SKM-1 (cell line): ENCODE data around the gene RUNX1.
"Not testable (repeated sequence)": the region's sequence is repeated elsewhere in the genome, so short reads cannot be mapped to it uniquely, and the experiment has no call there.

ENCODE experiments used
- DNase-seq: peaks from one replicate; lab custom pipeline; 2025; ENCODE audit not compliant: unreplicated experiment; lab: John Stamatoyannopoulos, UW

Gene RUNX1

DNA sequence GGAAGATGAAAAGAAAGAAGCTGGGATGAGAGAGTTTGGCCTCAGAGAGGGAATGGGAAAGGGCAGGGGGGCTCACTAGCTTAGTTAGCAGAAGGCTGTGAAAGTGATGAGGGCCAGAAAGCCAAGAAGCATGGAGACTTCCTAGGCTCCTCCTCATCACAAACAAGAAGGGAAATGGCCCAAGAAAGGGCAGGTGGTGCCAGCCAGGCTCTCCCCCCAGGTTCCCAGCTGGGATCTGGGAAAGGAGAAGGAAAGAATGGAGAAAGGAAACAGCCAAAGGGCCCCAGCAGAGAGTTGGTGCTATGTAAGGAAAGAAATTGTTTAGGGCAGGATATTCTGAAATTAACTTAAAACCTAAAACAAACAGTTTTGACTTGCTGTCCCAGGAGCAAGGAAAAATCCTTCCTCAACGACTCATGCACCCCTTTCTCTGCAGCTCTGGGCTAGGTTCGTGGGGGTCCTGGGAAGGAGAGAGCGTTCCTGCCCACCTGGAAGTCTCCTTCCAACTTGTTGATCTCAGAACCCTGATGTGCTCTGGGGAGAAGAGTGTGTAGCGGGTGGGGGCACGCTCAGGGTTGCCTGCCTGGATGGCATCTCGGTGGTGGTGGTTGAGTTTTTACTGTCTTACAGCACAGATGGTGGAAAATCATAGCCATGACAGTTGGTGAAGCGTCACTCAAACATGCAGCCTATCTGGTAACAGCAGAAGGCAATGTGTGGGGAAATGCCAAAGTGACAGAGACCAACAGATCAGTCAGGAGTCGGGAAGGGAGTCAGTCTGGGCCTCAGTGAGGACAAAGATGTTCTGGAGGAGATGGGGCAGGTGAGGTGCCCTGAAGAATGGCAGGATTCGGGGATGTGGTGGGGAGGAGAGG, 233.0 kb downstream of the RUNX1 start:
- DNase-seq = no peak

DNA sequence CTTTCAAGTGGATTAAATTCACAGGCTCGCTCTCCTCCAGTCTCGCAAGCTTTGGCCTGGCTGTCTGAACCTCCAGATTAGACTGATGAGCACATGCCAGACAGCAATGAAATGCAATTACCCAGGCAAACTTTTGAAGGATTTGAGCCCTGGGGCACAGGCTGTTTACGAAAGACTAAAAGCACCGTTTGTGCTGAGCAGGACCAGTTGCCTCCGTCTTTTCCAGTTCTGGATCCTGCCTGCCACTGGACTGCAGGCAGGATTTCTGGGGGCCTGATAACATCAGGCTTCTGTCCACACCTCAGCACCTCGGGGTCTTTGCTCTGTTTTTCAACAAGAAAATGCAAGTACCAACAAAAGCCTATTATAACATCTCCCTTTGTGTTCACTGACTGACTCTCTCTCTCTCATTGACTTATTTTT, 234.6 kb downstream of the RUNX1 start:
- no peak for DNase-seq

- no peak for DNase-seq
These were observed 235.7 kb downstream of the RUNX1 start for GRCh38 chr21:34813266-34813894.

- no peak for DNase-seq
These were observed 236.4 kb downstream of the RUNX1 start for GRCh38 chr21:34812504-34813265.

DNA sequence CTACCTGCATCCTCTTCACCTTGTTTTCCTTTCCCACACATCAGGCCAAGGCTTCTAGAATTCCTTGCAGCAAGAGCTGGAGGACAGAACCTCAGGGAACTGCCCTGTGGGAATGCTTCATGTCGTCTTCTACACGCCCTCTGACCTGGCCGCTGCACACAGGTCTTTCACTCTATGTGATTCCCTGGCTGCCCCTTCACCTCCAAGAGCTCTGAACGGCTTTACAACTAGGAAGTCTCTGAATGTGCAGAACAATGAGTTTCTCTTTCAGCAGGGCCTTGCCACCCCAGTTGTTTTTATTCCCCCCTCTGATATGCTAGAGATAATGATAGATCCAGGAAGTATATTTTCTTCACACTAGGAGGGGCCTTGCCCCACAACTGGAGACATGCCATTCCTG, 237.7 kb downstream of the RUNX1 start:
- no peak for DNase-seq

DNA sequence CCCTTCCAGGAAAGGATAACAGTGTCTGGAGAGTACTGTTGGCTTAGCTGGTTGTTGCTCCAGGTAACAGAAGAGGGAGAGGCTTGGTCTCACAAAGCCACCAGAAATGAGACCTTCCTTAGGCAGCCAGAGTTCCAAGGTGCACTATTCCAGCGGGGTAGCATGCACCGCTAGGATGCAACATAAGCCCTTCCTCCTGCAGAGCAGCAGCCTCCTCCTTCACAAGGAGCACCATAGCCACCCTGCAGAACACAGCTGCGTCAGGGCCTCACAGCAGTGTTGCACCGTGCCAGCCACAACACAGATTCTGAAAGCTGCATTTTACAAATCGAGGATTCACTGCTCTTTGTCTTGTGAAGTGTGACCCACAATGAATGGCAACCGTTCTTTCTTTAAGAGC, 238.3 kb downstream of the RUNX1 start:
- no peak for DNase-seq

DNA sequence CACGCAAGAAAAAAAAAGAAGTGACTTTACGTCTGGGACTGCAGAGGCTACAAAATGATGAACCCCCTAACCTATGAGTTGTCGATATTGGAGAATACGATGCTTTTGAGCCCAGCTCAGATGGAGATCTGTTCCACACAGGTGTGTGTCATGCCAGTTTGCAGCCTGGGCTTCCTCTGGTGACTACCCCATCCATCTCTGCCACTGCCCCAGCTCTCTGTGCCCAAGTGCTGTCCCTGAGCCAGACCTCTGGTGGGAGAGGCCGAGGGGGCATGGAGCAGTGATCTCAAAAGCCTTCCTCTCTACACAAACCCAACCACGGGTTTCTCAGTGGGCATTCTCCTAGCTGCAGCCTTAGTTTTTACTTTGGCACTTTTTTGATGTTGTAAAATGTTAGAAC, 239.3 kb downstream of the RUNX1 start:
- no peak for DNase-seq

GRCh38 chr21:34808569-34809204, 240.4 kb downstream of the RUNX1 start:
- DNase-seq = no peak

DNA sequence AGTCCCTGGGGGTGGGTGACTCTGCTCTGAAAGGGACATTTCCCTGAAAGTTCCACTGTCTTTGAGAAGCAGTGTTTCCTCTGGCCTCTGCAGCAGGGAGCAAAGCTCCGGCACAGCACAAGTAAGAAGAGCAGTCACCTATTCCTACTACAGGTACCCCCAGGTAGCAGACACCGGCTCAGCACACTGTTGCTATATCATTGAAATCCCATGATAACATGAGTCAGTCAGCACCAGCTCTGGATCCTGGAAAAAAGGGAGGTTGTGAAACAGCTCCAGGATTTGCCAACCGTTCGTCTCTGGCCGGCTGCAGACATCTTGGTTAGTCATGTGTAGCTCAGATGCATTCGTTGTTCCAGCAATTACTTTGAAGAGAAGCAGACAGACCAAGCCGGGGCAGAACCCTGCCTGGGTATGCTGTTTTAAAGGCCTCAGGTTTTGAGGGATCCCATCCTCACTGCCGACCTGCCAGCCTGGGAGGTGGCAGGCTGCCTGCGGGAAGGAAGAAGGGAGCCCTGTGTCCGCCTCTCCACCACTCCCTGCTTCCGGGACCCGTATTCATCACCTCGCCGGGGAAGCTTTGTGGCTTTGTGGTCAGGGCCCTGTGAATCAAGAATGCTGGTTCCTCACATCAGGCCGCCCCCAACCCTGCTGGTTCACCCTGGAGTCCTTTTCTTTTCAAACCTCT, 241.1 kb downstream of the RUNX1 start:
- DNase-seq = no peak

- no peak for DNase-seq
These were observed 241.8 kb downstream of the RUNX1 start for GRCh38 chr21:34807146-34807880.

- no peak for DNase-seq
These were observed 242.7 kb downstream of the RUNX1 start for GRCh38 chr21:34806423-34806822.

GRCh38 chr21:34805157-34805556, 243.9 kb downstream of the RUNX1 start:
- no peak for DNase-seq

- not testable (repeated sequence) for DNase-seq
These were observed 244.5 kb downstream of the RUNX1 start for GRCh38 chr21:34804584-34804983.

- DNase-seq = no peak
These were observed 245.2 kb downstream of the RUNX1 start for GRCh38 chr21:34803782-34804370.

DNA sequence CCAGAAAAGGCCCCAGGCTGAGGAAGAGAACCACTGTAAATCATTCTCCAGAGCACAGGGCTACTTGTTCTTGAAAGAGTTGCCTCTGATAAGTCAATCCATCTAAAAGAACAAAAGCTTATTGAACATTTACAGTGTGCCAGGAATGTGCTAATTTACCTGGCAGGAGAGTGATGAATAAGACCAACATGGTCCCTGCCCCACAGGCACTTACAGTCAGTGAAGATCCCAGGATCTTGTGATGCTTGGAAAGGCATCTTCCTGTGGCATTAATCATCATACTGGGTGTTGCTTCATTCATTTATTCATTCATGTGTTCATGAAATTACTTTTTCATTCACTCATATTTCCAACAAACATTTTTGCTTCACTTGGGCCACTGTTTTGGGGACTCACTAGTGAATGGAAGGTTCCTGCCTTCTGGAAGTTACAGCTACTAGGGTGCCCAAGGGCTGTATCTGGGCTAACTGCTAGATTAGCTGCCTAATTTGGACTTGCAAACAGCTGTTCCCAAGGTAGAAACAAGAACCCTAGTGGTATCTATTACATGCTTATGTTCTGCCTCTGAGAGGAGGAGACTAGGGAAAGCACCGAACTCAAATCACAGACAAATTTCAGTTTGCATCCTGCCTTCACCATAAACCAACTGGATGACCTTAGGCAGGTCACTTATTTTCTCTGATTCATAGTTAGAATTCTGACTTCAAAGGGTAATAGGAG, 246.8 kb downstream of the RUNX1 start:
- DNase-seq = no peak

DNA sequence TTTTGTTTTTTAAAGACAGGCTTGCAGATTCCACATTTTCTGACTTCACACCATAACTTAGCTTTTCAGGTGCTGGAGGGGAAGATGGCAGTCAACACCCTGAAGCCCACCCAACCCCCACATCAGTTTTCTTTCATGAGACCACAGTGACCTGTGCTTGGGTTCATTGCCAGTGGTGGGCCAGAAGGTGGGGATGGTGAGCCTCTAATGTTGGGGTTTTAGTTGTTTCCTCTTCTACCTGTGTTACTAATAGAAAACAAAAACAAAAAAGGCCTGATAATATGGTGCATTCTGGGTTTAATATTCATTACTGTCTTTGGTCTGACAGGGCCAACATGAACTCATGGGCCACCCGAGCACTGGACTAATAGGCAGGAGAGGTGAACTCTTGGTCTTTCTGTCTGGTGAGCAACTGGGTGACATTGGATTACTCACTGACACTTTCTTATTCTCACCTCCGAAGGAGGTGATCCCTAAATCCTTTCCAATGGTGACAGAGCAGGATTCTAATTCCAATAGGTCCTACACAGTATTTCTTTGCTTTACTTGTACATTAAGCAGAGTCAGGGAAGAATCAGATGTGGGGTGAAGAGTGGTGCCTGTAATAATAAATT, 247.5 kb downstream of the RUNX1 start:
- DNase-seq = no peak

DNA sequence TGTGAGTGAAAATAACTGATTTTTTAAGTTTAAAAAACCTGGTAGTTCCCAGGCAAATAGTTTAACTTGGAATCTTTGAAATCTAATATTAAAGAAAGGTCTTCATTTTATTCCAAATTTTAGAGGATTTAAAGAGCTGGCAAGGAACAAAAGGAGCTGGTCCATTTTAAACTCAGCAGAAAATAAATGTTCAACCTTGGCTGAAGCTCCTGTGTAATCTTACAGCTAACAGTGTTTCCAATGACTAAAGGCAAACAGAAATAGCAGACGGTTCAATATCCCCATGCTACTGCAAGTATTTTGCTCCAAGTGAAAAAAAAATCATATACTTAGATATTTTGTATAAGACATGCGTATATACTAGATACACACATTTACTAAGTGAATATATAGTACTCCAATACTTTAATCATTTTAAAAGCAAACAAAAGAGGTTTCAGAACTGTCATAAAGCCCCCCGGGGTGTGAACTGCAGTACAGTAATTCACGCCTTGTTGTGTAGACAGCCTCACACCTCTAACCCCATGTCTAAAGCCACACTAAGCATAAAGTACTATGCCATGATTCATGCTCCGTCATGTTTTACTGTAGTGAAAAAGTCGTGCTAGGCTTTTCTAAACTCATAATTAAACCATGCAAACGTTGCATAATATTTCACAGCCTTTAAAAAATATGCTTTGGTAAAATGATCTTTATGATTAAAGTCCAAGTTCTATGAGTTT, 248.1 kb downstream of the RUNX1 start:
- no peak for DNase-seq

- DNase-seq = no peak
These were observed 250.0 kb downstream of the RUNX1 start for GRCh38 chr21:34799092-34799491.
